Glomerular visceral epithelial cell (primary cell): ENCODE results near the gene LRRC56.
A peak's percentile ranks its signal among the peaks of the same experiment; 100 is the strongest.

Source experiments
- DNase-seq: peaks from one replicate; pipeline ENCODE4 v3.0.0-alpha.2; 2016; ENCODE audit errors: extremely low spot score

Gene LRRC56

GRCh38 chr11:520428-521176 lies 16.7 kb upstream of the LRRC56 start:
- DNase-seq, result no peak

- DNase-seq, result no peak
Observed at GRCh38 chr11:521177-521688, 16.1 kb upstream of the LRRC56 start.

GRCh38 chr11:526192-526591 lies 11.1 kb upstream of the LRRC56 start:
- DNase-seq, result no peak

- no peak for DNase-seq
Observed at GRCh38 chr11:528166-528814, 9.0 kb upstream of the LRRC56 start.

- no peak for DNase-seq
Observed at GRCh38 chr11:528815-529727, 8.3 kb upstream of the LRRC56 start.

GRCh38 chr11:529728-530411 lies 7.5 kb upstream of the LRRC56 start:
- DNase-seq, result no peak

GRCh38 chr11:530960-531831 lies 6.1 kb upstream of the LRRC56 start:
- DNase-seq, result no peak

GRCh38 chr11:531919-532526 lies 5.3 kb upstream of the LRRC56 start:
- no peak for DNase-seq

GRCh38 chr11:532527-532985 lies 4.8 kb upstream of the LRRC56 start:
- DNase-seq, result no peak

- DNase-seq, result no peak
Observed at GRCh38 chr11:532986-533585, 4.2 kb upstream of the LRRC56 start.

GRCh38 chr11:533586-534395 lies 3.5 kb upstream of the LRRC56 start:
- DNase-seq, result no peak

- no peak for DNase-seq
Observed at GRCh38 chr11:534396-535209, 2.7 kb upstream of the LRRC56 start.

GRCh38 chr11:535210-535518 lies 2.2 kb upstream of the LRRC56 start:
- no peak for DNase-seq

- DNase-seq, result peak; percentile 95
Observed at GRCh38 chr11:535519-536454, 1.5 kb upstream of the LRRC56 start, which contains the start of gene HRAS. Gene HRAS (minus strand): TSS chr11:535576.

GRCh38 chr11:537622-538430 lies 499 bp downstream of the LRRC56 start:
- DNase-seq, result no peak

GRCh38 chr11:538431-539051 lies 1.2 kb downstream of the LRRC56 start:
- no peak for DNase-seq
